Measurements from ENCODE around the gene LHFPL3.

GRCh38 chr7:104723001-104723400 lies 394.6 kb downstream of the LHFPL3 start:
- no peak for TF ChIP-seq CTCF (IDR thresholded peaks at IDR 0.05)
- no peak for TF ChIP-seq POLR2A (IDR thresholded peaks at IDR 0.05; ENCODE audit: low read depth)

Measured in esophagus muscularis mucosa (tissue), 3 donors.